Measurements from ENCODE around the gene OR9A2. TPM values are rescaled to one million over a fixed set of nuclear protein-coding genes. Genes with fewer than 3 reads are reported as not detected.

OR9A2 gene
- total RNA-seq, 1 experiment from 2014 or later = not detected

Other genes starting within 250 kb of the OR9A2 start
- 0.32 and 0.69 TPM in 2 replicates for gene EPHB6, start 172.1 kb downstream of the OR9A2 start, total RNA-seq (2014; rRNA removed)
- not detected in 2 replicates for gene TRPV6, start 141.4 kb downstream of the OR9A2 start, total RNA-seq (2014; rRNA removed)
- gene TRPV5, start 93.4 kb downstream of the OR9A2 start, total RNA-seq (2014; rRNA removed) = not detected in 2 replicates
- gene LLCFC1, start 87.6 kb downstream of the OR9A2 start, total RNA-seq (2014; rRNA removed) = not detected in 2 replicates
- 0.23 TPM in 1 of 2 replicates, not detected in the other for gene KEL, start 64.8 kb downstream of the OR9A2 start, total RNA-seq (2014; rRNA removed)
- gene OR6V1, start 25.2 kb upstream of the OR9A2 start, total RNA-seq (2014; rRNA removed) = not detected in 2 replicates
- 0.69 TPM in 1 of 2 replicates, not detected in the other for gene PIP, start 104.9 kb upstream of the OR9A2 start, total RNA-seq (2014; rRNA removed)
- gene TAS2R39, start 156.3 kb upstream of the OR9A2 start, total RNA-seq (2014; rRNA removed) = not detected in 2 replicates
- not detected in 2 replicates for gene TAS2R40, start 194.9 kb upstream of the OR9A2 start, total RNA-seq (2014; rRNA removed)
- gene GSTK1, start 236.3 kb upstream of the OR9A2 start, total RNA-seq (2014; rRNA removed) = 233 and 262 TPM in 2 replicates